Measurements from ENCODE around the gene CAPRIN2.

CAPRIN2 gene

GRCh38 chr12:30757316-30757715 is 2.6 kb upstream of the CAPRIN2 start:
- no peak for DNase-seq

DNA sequence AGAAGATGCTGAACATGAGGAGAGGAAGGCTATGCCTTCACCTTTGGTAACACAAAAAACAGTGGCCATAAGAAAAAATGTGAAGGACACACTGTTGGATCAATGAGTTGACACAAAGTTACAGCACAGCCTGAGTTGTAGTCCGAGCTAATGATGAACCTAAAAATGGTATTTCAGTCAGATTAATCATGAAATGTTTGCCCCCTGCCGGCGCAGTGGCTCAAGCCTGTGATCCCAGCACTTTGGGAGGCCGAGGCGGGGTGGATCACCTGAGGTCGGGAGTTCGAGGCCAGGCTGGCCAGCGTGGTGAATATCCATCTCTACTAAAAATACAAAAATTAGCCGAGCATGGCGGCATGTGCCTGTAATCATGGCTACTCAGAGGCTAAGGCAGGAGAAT is 1.3 kb upstream of the CAPRIN2 start:
- DNase-seq = no peak

GRCh38 chr12:30755395-30755762 is 628 bp upstream of the CAPRIN2 start:
- no peak for DNase-seq

- no peak for DNase-seq
These were observed 385 bp downstream of the CAPRIN2 start for GRCh38 chr12:30754383-30754749.

DNA sequence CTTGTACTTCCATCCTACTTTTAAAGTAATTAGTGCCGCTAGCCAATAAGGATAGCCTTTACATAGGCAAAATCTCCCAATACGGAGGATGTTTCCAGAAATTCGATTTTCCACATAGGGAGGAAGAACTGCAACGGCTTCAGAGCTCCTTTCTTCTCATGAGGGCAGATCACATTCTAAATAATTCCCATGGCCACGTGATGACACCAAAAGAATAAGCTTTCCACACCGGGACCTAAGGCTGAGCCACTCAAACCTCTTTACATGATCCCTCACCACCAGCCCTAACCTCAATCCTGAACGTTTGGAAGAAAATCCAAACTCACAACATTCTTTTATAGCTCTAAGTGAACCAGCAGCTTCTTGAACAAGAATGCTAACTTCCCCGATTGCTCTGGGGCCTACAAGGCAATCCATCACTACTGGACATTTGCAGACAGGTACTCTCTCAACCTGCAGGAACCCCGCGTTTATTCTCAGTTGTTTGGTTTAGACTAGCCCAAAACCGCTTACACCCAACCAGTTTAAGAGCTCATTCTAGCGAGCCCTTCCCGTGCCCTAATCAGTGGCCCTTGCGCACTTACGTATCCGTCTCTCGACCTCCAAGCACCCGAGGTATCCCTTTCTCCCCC is 884 bp downstream of the CAPRIN2 start:
- DNase-seq = peak; percentile 37

- peak; percentile 55 for DNase-seq
These were observed 1.5 kb downstream of the CAPRIN2 start for GRCh38 chr12:30753233-30753632.

- DNase-seq = no peak
These were observed 2.5 kb downstream of the CAPRIN2 start for GRCh38 chr12:30752255-30752654.

DNA sequence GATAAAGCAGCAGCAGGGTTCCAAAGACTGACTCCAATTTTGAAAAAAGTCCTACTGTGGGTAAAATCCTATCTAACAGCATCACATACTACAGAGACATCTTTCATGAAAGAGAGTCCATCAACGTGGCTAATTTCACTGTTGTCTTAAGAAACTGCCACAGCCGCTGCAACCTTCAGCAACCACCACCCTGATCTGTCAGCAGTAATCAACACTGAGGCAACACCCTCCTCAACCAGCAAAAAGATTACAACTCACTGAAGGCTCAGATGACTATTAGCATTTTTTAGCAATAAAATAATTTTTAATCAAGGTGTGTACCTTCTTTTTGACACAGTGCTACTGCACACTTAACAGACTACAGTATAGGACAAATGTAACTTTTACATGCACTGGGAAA is 6.6 kb downstream of the CAPRIN2 start:
- DNase-seq = no peak

- DNase-seq = no peak
These were observed 8.6 kb downstream of the CAPRIN2 start for GRCh38 chr12:30746190-30746589.

- DNase-seq = no peak
These were observed 10.4 kb downstream of the CAPRIN2 start for GRCh38 chr12:30744321-30744720.

GRCh38 chr12:30740274-30740673 is 14.5 kb downstream of the CAPRIN2 start:
- no peak for DNase-seq

- DNase-seq = no peak
These were observed 15.7 kb downstream of the CAPRIN2 start for GRCh38 chr12:30739020-30739419.

- no peak for DNase-seq
These were observed 21.7 kb downstream of the CAPRIN2 start for GRCh38 chr12:30732954-30733637.

- no peak for DNase-seq
These were observed 24.7 kb downstream of the CAPRIN2 start for GRCh38 chr12:30730011-30730410.

GRCh38 chr12:30729547-30729946 is 25.2 kb downstream of the CAPRIN2 start:
- no peak for DNase-seq

DNA sequence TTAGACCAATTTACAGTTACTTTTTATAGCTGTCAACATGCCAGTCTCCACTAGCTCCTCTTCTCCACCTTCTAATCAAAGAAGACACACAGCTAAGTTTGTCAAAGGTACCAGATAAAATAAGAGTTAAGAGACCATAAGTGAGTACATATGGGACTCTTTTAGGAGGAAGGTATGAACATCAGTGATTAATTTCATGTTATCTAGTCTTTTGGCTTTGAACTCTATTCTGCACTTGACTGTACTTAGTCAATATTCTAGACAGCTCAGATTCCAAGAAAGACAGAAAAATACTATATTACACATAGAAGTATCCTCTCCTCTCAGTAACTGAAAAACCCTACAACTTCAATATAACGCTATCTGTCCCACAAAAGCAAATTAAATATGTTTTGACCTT is 28.1 kb downstream of the CAPRIN2 start:
- DNase-seq = no peak

- peak; percentile 78 for DNase-seq
These were observed 29.0 kb downstream of the CAPRIN2 start for GRCh38 chr12:30725739-30726138.

DNA sequence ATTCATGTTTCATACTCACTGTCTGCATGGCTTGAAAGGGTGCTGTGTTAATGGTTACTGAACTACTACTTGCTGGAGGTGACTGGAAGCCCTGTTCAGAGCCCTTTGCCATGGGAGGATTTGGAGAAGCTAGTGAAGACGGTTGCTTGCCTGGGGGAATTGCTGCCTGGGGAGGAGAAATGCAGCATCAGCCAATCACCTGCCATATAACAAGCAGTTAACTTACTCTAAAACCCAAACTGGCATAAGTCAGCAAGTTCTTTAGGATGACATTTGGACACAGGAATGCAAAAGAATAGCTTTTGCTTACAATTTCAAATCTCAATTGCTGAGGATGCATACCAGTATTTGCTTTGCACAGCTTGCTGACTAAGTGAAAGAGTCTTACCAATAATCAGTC is 35.7 kb downstream of the CAPRIN2 start:
- DNase-seq = peak; percentile 96

DNA sequence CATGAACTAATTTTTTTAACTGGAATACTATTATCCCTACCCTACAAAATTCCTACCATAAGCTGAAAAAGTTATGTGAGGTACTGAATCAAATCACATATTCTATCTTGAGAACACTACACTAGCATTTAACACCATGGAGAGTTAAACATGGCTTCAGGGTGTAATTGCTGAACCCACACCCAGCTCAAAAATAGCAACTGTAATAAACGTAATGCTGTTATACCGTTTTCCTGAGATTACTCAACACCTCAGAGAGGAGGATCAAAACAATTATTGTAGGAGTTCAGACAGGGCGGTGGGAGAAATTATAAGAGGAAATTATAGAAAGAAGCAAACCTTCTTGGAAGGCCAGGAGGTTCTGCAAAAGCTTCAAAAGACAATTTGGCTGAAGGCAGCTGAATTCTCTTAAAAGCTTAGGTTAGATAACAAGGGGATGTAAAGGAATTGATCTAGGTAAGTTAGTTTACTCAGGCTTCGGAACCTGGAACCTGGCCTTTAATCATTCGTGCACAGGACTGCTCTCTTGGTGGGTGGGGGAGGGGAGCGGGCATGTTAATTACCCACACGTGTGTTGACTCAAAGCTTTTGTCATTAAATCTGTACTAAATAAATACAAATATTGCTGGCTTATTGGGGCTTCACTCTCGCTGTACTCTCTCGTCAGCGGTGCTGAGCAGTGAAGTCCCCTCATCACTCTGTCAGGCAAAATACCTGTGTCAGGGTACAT is 47.0 kb downstream of the CAPRIN2 start:
- no peak for DNase-seq

DNA sequence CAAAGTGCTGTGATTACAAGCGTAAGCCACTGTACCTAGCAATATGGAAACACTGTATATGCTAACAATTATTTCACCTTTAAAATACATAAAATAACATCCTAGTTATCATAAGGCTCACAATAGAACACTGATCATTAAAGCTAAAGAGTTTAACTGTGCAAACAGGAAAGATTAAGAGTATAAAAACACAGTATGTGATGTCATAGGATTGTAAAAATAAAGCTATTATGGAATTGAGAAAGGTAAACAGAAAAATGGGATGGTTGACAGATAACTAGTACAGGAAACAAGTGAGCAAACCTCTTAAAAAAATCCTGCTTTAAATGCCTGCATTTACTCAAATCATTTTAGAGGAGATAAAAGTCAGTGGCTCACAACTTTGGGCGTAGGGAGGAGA is 48.3 kb downstream of the CAPRIN2 start:
- DNase-seq = no peak

DNA sequence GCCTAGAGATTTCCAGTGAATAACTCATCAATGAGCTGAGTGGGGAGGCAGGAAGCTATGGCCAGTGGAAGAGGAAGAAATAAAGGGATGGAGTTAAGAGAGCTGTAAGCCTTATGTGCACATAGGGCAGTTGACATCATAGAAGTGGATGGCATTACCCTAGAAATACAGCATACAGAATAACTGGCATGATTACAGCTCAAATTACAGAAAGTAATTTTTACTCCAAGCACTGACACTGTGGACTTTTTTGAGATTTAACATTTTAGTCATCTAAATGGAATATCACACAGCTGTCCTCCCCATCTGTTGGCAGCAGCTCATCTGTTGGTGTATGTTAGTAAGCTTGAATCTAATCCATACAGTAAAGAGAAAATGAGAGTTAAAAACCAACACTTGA is 53.7 kb downstream of the CAPRIN2 start:
- no peak for DNase-seq

GRCh38 chr12:30700216-30700900 is 54.4 kb downstream of the CAPRIN2 start:
- no peak for DNase-seq

- no peak for DNase-seq
These were observed 56.4 kb downstream of the CAPRIN2 start for GRCh38 chr12:30698346-30698745.

- DNase-seq = no peak
These were observed 57.8 kb downstream of the CAPRIN2 start for GRCh38 chr12:30696943-30697342.
